Adrenal gland (tissue), 12 donors: Measurements from ENCODE around the gene EPG5. TPM values are rescaled to one million over a fixed set of nuclear protein-coding genes. Genes with fewer than 3 reads are reported as not detected.
"Not testable (repeated sequence)": the region's sequence is repeated elsewhere in the genome, so short reads cannot be mapped to it uniquely, and the experiment has no call there.

Experiments used
- DNase-seq, 7 donors: peaks; one replicate each; pipeline ENCODE4 v3.0.0-alpha.2; 2019 to 2020
- H3K27ac ChIP-seq, 5 donors: fragments of 200-600 bp; sonication (generic) in 4 of 5; 1 replicate in 3 of 5; 2 replicates in 2 of 5; pipeline versions ENCODE4 v1.5.1 to v1.8.0; 2016 to 2020; ENCODE audit warnings: mild to moderate bottlenecking in 1 of 5
- H3K27me3 ChIP-seq: fragments of 200-600 bp; 2 replicates; pipeline ENCODE4 v1.8.0; 2021
- H3K36me3 ChIP-seq, 2 donors: fragments of 200-600 bp; replicated peaks in 1 of 2; 1 replicate in 1 of 2; 2 replicates in 1 of 2; pipeline versions ENCODE4 v1.5.1 to v1.8.0; 2018 to 2022
- H3K4me1 ChIP-seq, 2 donors: fragments of 200-600 bp; replicated peaks in 1 of 2; 1 replicate in 1 of 2; 2 replicates in 1 of 2; pipeline versions ENCODE4 v1.5.1 to v1.8.0; 2018 to 2021
- H3K4me3 ChIP-seq, 4 donors: fragments of 200-600 bp; sonication (generic) in 3 of 4; one replicate each; pipeline ENCODE4 v1.5.1; 2016 to 2018
- H3K9me3 ChIP-seq, 3 donors: fragments of 200-600 bp; sonication (generic) in 1 of 3; replicated peaks in 1 of 3; 1 replicate in 2 of 3; 2 replicates in 1 of 3; pipeline versions ENCODE4 v1.5.1 to v1.8.0; 2016 to 2021
- POLR2A ChIP-seq, 2 donors: fragments of 450-650 bp; IDR thresholded peaks; one replicate each; pipeline ENCODE4 v1.6.1; 2017; ENCODE audit warnings: antibody characterized with exemption in 2 of 2, mild to moderate bottlenecking in 2 of 2, moderate library complexity in 1 of 2
- WGBS, 4 donors: extraction: QIAGEN DNeasy Blood & Tissue Kit in 2 of 4; methylation state at CpG; one replicate each; pipeline versions ENCODE4 v1.1.5 to v1.1.7; 2013 to 2017; 5-methylcytosine and 5-hydroxymethylcytosine counted together
- intact Hi-C, 2 donors: fragments of 100-400 bp; cut with DNase I; formaldehyde crosslinking; loops; one replicate each; pipeline versions ENCODE4 v1.14.1 to v1.15.0; 2022 to 2023
- polyA plus RNA-seq, 3 donors: library from polyadenylated mRNA; stranded (reverse); fragments of 200-250 nt in 2 of 3; fragments of 350-450 nt in 1 of 3; fragmentation: Illumina TruSeq in 1 of 3; extraction: RNeasy Lipid Tissue Mini Kit (QIAGEN cat#74804) in 1 of 3; gene quantifications; one replicate each; pipeline ENCODE4 v1.2.3, GENCODE V29; 2013 to 2014
- total RNA-seq, 9 donors: library from RNA; depleted of rRNA in 4 of 9; stranded (reverse); fragments of >200 nt in 4 of 9; fragments of 120-200 nt in 1 of 9; fragmentation: NEBNext Ultra II Directional in 1 of 9; extraction: Animal tissue kit (Norgen Biotek cat#: 25700) in 1 of 9; gene quantifications; one replicate each; pipeline versions ENCODE4 v1.1.0 to v1.2.4, GENCODE V29; 2013 to 2023
- TF ChIP-seq, protein P1 (sequence below), 6 experiments: fragments of 450-650 bp in 4 of 6; fragments of 200-600 bp in 2 of 6; sonication (generic) in 1 of 6; IDR thresholded peaks; 1 replicate in 5 of 6; 2 replicates in 1 of 6; pipeline versions ENCODE4 v1.5.1 to v1.8.0; 2016 to 2021; ENCODE audit warnings: antibody characterized with exemption in 6 of 6, mild to moderate bottlenecking in 2 of 6, moderate library complexity in 1 of 6
- donor health status: healthy with polysubstance abuse.
- donor health status: Bipolar disorder and iron deficiency.
- donor health status: DM: yes; HTN: yes; CAD: no.
- donor health status: DM: no; HTN: no; CAD: no.
- donor health status: DM: no; HTN: no; CAD: no.
- donor health status: DM: yes; HTN: yes; CAD: no.

The EPG5 gene
- total and polyA plus RNA-seq, 12 donors, result 7.3 to 80.3 (median 23.3) TPM

GRCh38 chr18:45820106-45820745 is 146.9 kb downstream of the EPG5 start:
- 70 to 79% (median 76%) methylated on average over 3 of the region's 3 CpGs for WGBS, 4 donors
- Histone ChIP-seq H3K9me3 (no peaks in the 10 kb centered on the region), H3K4me1 (no peaks in the 10 kb centered on the region), H3K36me3 (no peaks in the 10 kb centered on the region), H3K27ac (no peak overlapping the region), H3K4me3 (no peak overlapping the region), H3K27me3 (no peaks in the 10 kb centered on the region)
- intact Hi-C loops, result no loop called here
- no peak for DNase-seq
- TF ChIP-seq, protein P1, sequence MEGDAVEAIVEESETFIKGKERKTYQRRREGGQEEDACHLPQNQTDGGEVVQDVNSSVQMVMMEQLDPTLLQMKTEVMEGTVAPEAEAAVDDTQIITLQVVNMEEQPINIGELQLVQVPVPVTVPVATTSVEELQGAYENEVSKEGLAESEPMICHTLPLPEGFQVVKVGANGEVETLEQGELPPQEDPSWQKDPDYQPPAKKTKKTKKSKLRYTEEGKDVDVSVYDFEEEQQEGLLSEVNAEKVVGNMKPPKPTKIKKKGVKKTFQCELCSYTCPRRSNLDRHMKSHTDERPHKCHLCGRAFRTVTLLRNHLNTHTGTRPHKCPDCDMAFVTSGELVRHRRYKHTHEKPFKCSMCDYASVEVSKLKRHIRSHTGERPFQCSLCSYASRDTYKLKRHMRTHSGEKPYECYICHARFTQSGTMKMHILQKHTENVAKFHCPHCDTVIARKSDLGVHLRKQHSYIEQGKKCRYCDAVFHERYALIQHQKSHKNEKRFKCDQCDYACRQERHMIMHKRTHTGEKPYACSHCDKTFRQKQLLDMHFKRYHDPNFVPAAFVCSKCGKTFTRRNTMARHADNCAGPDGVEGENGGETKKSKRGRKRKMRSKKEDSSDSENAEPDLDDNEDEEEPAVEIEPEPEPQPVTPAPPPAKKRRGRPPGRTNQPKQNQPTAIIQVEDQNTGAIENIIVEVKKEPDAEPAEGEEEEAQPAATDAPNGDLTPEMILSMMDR (IDR thresholded peaks at IDR 0.05), result no peak
- no peak for TF ChIP-seq POLR2A (IDR thresholded peaks at IDR 0.05)

DNA sequence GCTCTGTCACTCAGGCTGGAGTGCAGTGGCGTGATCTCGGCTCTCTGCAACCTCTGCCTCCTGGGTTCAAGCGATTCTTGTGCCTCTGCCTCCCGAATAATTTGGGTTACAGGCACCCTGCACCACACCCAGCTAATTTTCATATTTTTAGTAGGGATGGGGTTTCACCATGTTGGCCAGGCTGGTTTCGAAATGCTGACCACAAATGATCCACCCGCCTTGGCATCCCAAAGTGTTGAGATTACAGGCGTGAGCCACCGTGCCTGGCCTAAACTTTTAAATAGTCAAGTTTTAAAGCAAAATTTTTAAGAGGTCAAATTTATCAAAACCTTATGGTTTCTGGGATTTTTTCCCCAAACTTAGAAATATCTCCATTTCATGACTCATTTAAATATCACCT is 148.4 kb downstream of the EPG5 start:
- H3K4me3 ChIP-seq, H3K36me3 ChIP-seq, H3K9me3 ChIP-seq, H3K4me1 ChIP-seq, H3K27me3 ChIP-seq, DNase-seq, intact Hi-C loops, H3K27ac ChIP-seq: not testable (repeated sequence)
- WGBS, 4 donors, result 81 to 88% (median 87%) methylated on average over 8 of the region's 8 CpGs

- no peaks in the 10 kb centered on the region for H3K27me3 ChIP-seq
- H3K4me1 ChIP-seq, result no peaks in the 10 kb centered on the region
- whole genome bisulfite sequencing, 4 donors, result 57 to 73% (median 65%) methylated on average over 1 of the region's 1 CpG
- no peak overlapping the region for H3K27ac ChIP-seq
- H3K9me3 ChIP-seq, result no peaks in the 10 kb centered on the region
- TF ChIP-seq, protein P1 (IDR thresholded peaks at IDR 0.05), result no peak
- TF ChIP-seq POLR2A (IDR thresholded peaks at IDR 0.05), result no peak
- H3K4me3 ChIP-seq, result no peak overlapping the region
- intact Hi-C loops, result no loop called here
- no peak for DNase-seq
- H3K36me3 ChIP-seq, result no peaks in the 10 kb centered on the region
These were observed 149.6 kb downstream of the EPG5 start for GRCh38 chr18:45817543-45817942.

GRCh38 chr18:45814733-45815132 is 152.4 kb downstream of the EPG5 start:
- H3K4me3 ChIP-seq, H3K4me1 ChIP-seq, DNase-seq, H3K27ac ChIP-seq, intact Hi-C loops, H3K9me3 ChIP-seq, H3K27me3 ChIP-seq, H3K36me3 ChIP-seq: not testable (repeated sequence)

DNA sequence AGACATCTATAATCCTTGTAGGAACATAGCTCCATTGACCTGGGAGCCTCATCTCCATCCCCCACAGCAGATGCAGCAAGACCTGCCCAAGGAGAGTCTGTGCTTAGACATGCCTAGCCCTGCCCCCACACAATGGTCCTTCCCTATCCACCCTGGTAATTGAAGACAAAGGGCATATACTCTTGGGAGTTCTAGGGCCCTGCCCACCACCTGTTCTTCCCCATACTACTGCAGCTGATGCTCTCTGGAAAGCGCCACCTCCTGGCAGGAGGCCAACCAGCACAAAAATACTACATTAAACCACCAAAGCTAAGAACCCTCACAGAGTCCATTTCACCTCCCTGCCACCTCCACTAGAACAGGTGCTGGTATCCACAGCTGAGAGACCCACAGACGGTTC is 160.0 kb downstream of the EPG5 start:
- H3K27ac ChIP-seq, intact Hi-C loops, H3K4me3 ChIP-seq, H3K4me1 ChIP-seq, H3K9me3 ChIP-seq, H3K27me3 ChIP-seq, H3K36me3 ChIP-seq: not testable (repeated sequence)
- WGBS, 4 donors, result 22 to 47% (median 39%) methylated on average over 2 of the region's 2 CpGs
- DNase-seq, result peak in 1 of 7 donors; percentile 19

DNA sequence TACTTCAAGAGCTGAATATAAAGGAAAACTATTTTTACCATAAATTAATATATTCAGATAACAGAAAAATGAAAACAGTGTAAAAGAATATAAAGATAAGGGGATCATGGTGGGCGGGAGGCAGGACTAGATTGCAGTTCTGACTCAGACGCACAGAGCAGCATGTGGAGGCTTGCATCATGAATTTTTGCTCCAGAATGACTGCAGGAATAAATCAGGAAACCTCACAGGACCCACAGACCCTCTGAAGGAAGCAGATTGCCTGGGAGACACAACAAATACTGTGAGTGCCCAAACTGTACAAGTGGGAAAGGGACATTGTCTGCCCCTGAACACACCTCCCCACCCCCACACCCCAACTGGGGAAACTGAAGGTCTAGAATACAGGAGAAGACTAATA is 160.9 kb downstream of the EPG5 start:
- no peaks in the 10 kb centered on the region for H3K36me3 ChIP-seq
- no peaks in the 10 kb centered on the region for H3K4me1 ChIP-seq
- intact Hi-C loops, result no loop called here
- no peak overlapping the region for H3K4me3 ChIP-seq
- DNase-seq, result no peak
- TF ChIP-seq, protein P1 (IDR thresholded peaks at IDR 0.05), result no peak
- TF ChIP-seq POLR2A (IDR thresholded peaks at IDR 0.05), result no peak
- H3K27me3 ChIP-seq, result no peaks in the 10 kb centered on the region
- no peaks in the 10 kb centered on the region for H3K9me3 ChIP-seq
- H3K27ac ChIP-seq, result no peak overlapping the region
- WGBS, 4 donors, result 51 to 65% (median 58%) methylated on average over 2 of the region's 2 CpGs
